Common myeloid progenitor, CD34-positive (primary cell): Measurements from ENCODE around the gene BANK1.
A peak's percentile ranks its signal among the peaks of the same experiment; 100 is the strongest.

Experiments used
- CTCF ChIA-PET: fragments of 350-600 bp; sonication (Branson Sonifier 250); formaldehyde crosslinking; loops from one replicate; lab custom pipeline; 2021; ENCODE audit warnings: antibody characterized with exemption; lab: Charles Lee
- POLR2A ChIA-PET: fragments of 350-600 bp; sonication (Branson Sonifier 250); formaldehyde crosslinking; loops from one replicate; lab custom pipeline; 2021; ENCODE audit warnings: antibody characterized with exemption; lab: Charles Lee
- DNase-seq, 3 donors: peaks; one replicate each; pipeline versions ENCODE4 v3.0.0 to v3.0.0-alpha.2; 2013
- H3K27ac ChIP-seq, 2 experiments: 1 replicate in 1 of 2; 2 replicates in 1 of 2; pipeline ENCODE4 v1.7.0; 2013; ENCODE audit warnings: inconsistent platforms in 2 of 2, low read length in 2 of 2, mild to moderate bottlenecking in 2 of 2, low read depth in 1 of 2, moderate library complexity in 1 of 2; ENCODE audit not compliant: severe bottlenecking in 2 of 2, insufficient read depth in 1 of 2, poor library complexity in 1 of 2
- H3K27me3 ChIP-seq, 5 experiments: replicated peaks in 2 of 5; 1 replicate in 3 of 5; 2 replicates in 2 of 5; pipeline versions ENCODE4 v1.6.1 to v1.7.0; 2013; ENCODE audit warnings: low read length in 4 of 5, mild to moderate bottlenecking in 2 of 5, moderate library complexity in 2 of 5, inconsistent platforms in 1 of 5; ENCODE audit not compliant: insufficient read depth in 5 of 5, control insufficient read depth in 4 of 5
- H3K36me3 ChIP-seq, 4 experiments: 1 replicate in 2 of 4; 2 replicates in 2 of 4; pipeline versions ENCODE4 v1.6.1 to v1.7.0; 2013; ENCODE audit warnings: low read length in 3 of 4, control low read depth in 1 of 4, mild to moderate bottlenecking in 1 of 4; ENCODE audit not compliant: control insufficient read depth in 4 of 4, insufficient read depth in 4 of 4
- H3K4me1 ChIP-seq, 4 experiments: 1 replicate in 3 of 4; 2 replicates in 1 of 4; pipeline versions ENCODE4 v1.6.1 to v1.7.1; 2013; ENCODE audit warnings: low read length in 3 of 4, mild to moderate bottlenecking in 3 of 4, control low read depth in 1 of 4, inconsistent platforms in 1 of 4, moderate library complexity in 1 of 4; ENCODE audit not compliant: control insufficient read depth in 4 of 4, insufficient read depth in 4 of 4; ENCODE audit errors: control extremely low read depth in 1 of 4
- H3K4me3 ChIP-seq, 7 experiments: 1 replicate in 4 of 7; 2 replicates in 3 of 7; pipeline versions ENCODE4 v1.5.1 to v1.7.0; 2013; ENCODE audit warnings: mild to moderate bottlenecking in 7 of 7, low read length in 6 of 7, moderate library complexity in 6 of 7, inconsistent platforms in 2 of 7, low read depth in 2 of 7, control low read depth in 1 of 7; ENCODE audit not compliant: insufficient read depth in 4 of 7, control insufficient read depth in 1 of 7; ENCODE audit errors: extremely low read depth in 1 of 7
- H3K9me3 ChIP-seq, 5 experiments: 1 replicate in 4 of 5; 2 replicates in 1 of 5; pipeline versions ENCODE4 v1.6.1 to v1.7.1; 2013; ENCODE audit warnings: low read length in 4 of 5, mild to moderate bottlenecking in 2 of 5, inconsistent platforms in 1 of 5, low read depth in 1 of 5, moderate library complexity in 1 of 5; ENCODE audit not compliant: control insufficient read depth in 4 of 5, insufficient read depth in 2 of 5; ENCODE audit errors: control extremely low read depth in 1 of 5
- WGBS: methylation state at CpG from one replicate; pipeline ENCODE4 v1.1.5; 2013; ENCODE audit not compliant: insufficient coverage; 5-methylcytosine and 5-hydroxymethylcytosine counted together

Gene BANK1

GRCh38 chr4:101972791-101973190, 182.3 kb downstream of the BANK1 start:
- DNase-seq = no peak
- no peak overlapping the region for H3K27ac ChIP-seq
- WGBS = no CpG with 5 or more reads among the region's 2 CpGs
- H3K4me3 ChIP-seq = no peak overlapping the region
- ChIA-PET POLR2A (no interaction called here), CTCF (interaction anchor here (0.6 kb wide), 1 partner anchor 197 kb away, joined by 3 read pairs; no protein-coding TSS in a partner anchor)
- H3K9me3 ChIP-seq = no peaks in the 10 kb centered on the region
- H3K27me3 ChIP-seq = no peaks in the 10 kb centered on the region
- H3K4me1 ChIP-seq = peaks cover 0 to 5% (median 0%) of the 10 kb centered on the region in 4 experiments
- no peaks in the 10 kb centered on the region for H3K36me3 ChIP-seq

- no CpG with 5 or more reads among the region's 1 CpG for WGBS
- Histone ChIP-seq H3K27ac (no peak overlapping the region), H3K9me3 (no peaks in the 10 kb centered on the region), H3K36me3 (no peaks in the 10 kb centered on the region), H3K4me3 (no peak overlapping the region), H3K27me3 (no peaks in the 10 kb centered on the region), H3K4me1 (peaks cover 0 to 5% (median 0%) of the 10 kb centered on the region in 4 experiments)
- POLR2A ChIA-PET = no interaction called here
- CTCF ChIA-PET = interaction anchor here (0.6 kb wide), 1 partner anchor 196 kb away, joined by 3 read pairs; no protein-coding TSS in a partner anchor
- DNase-seq = no peak
These were observed 182.8 kb downstream of the BANK1 start for GRCh38 chr4:101973361-101973760.

GRCh38 chr4:101977076-101977475, 186.5 kb downstream of the BANK1 start:
- ChIA-PET POLR2A (no interaction called here), CTCF (no interaction called here)
- WGBS = no CpG with 5 or more reads among the region's 2 CpGs

GRCh38 chr4:101981756-101982155, 191.2 kb downstream of the BANK1 start:
- H3K9me3 ChIP-seq = peaks cover 0 to 2% (median 0%) of the 10 kb centered on the region in 5 experiments
- peak overlapping the region in 1 of 2 experiments; percentile 2 for H3K27ac ChIP-seq
- peaks cover 0 to 13% (median 4%) of the 10 kb centered on the region in 4 experiments for H3K4me1 ChIP-seq
- POLR2A ChIA-PET = no interaction called here
- peak; percentile 11 to 83 (median 78) for DNase-seq
- WGBS = no CpG with 5 or more reads among the region's 1 CpG
- no peaks in the 10 kb centered on the region for H3K27me3 ChIP-seq
- CTCF ChIA-PET = no interaction called here
- H3K36me3 ChIP-seq = no peaks in the 10 kb centered on the region
- peak overlapping the region in 1 of 7 experiments; percentile 1 for H3K4me3 ChIP-seq

More at GRCh38 chr4:101977076-101977475, 186.5 kb downstream of the BANK1 start:
- H3K36me3 ChIP-seq = no peaks in the 10 kb centered on the region
- no peak overlapping the region for H3K27ac ChIP-seq
- H3K4me1 ChIP-seq = peaks cover 0 to 19% (median 4%) of the 10 kb centered on the region in 4 experiments
- DNase-seq = no peak
- H3K27me3 ChIP-seq = no peaks in the 10 kb centered on the region
- H3K4me3 ChIP-seq = no peak overlapping the region
- H3K9me3 ChIP-seq = no peaks in the 10 kb centered on the region

- DNase-seq = no peak
- WGBS = no CpG with 5 or more reads among the region's 1 CpG
- no peaks in the 10 kb centered on the region for H3K36me3 ChIP-seq
- CTCF ChIA-PET = no interaction called here
- peaks cover 0 to 13% (median 4%) of the 10 kb centered on the region in 4 experiments for H3K4me1 ChIP-seq
- H3K9me3 ChIP-seq = peaks cover 0 to 2% (median 0%) of the 10 kb centered on the region in 5 experiments
- H3K27me3 ChIP-seq = no peaks in the 10 kb centered on the region
- H3K27ac ChIP-seq = no peak overlapping the region
- no peak overlapping the region for H3K4me3 ChIP-seq
- POLR2A ChIA-PET = no interaction called here
These were observed 193.3 kb downstream of the BANK1 start for GRCh38 chr4:101983835-101984234.

- Histone ChIP-seq H3K9me3 (peaks cover 0 to 2% (median 0%) of the 10 kb centered on the region in 5 experiments), H3K27me3 (no peaks in the 10 kb centered on the region), H3K4me3 (no peak overlapping the region), H3K4me1 (no peaks in the 10 kb centered on the region), H3K27ac (no peak overlapping the region), H3K36me3 (no peaks in the 10 kb centered on the region)
- CTCF ChIA-PET = interaction anchor here (1.1 kb wide), 1 partner anchor 118 kb away, joined by 3 read pairs; no protein-coding TSS in a partner anchor
- 100% methylated on average over 1 of the region's 5 CpGs for WGBS
- DNase-seq = no peak
- POLR2A ChIA-PET = no interaction called here
These were observed 197.2 kb downstream of the BANK1 start for GRCh38 chr4:101987623-101988243.

- POLR2A ChIA-PET = no interaction called here
- Histone ChIP-seq H3K27me3 (no peaks in the 10 kb centered on the region), H3K36me3 (no peaks in the 10 kb centered on the region), H3K4me3 (no peak overlapping the region), H3K9me3 (peaks cover 0 to 2% (median 0%) of the 10 kb centered on the region in 5 experiments), H3K4me1 (peaks cover 0 to 8% (median 3%) of the 10 kb centered on the region in 4 experiments), H3K27ac (no peak overlapping the region)
- WGBS = 100% methylated on average over 2 of the region's 3 CpGs
- CTCF ChIA-PET = no interaction called here
- no peak for DNase-seq
These were observed 199.0 kb downstream of the BANK1 start for GRCh38 chr4:101989551-101989950.
